Skin epidermis (tissue), 12 donors: ENCODE results near the gene NPAS4.
"Not testable (repeated sequence)": the region's sequence is repeated elsewhere in the genome, so short reads cannot be mapped to it uniquely, and the experiment has no call there.

Experiments used
- H3K27ac ChIP-seq, 21 experiments: fragments of 200-600 bp; sonication (generic) in 11 of 21; one replicate each; pipeline ENCODE4 v1.5.0; 2020; ENCODE audit warnings: mild to moderate bottlenecking in 3 of 21, inconsistent platforms in 2 of 21, moderate library complexity in 2 of 21
- H3K4me3 ChIP-seq, 7 experiments: fragments of 200-600 bp; sonication (generic) in 2 of 7; one replicate each; pipeline ENCODE4 v1.5.0; 2020; ENCODE audit warnings: inconsistent platforms in 2 of 7, mild to moderate bottlenecking in 2 of 7, moderate library complexity in 1 of 7

Gene NPAS4

DNA sequence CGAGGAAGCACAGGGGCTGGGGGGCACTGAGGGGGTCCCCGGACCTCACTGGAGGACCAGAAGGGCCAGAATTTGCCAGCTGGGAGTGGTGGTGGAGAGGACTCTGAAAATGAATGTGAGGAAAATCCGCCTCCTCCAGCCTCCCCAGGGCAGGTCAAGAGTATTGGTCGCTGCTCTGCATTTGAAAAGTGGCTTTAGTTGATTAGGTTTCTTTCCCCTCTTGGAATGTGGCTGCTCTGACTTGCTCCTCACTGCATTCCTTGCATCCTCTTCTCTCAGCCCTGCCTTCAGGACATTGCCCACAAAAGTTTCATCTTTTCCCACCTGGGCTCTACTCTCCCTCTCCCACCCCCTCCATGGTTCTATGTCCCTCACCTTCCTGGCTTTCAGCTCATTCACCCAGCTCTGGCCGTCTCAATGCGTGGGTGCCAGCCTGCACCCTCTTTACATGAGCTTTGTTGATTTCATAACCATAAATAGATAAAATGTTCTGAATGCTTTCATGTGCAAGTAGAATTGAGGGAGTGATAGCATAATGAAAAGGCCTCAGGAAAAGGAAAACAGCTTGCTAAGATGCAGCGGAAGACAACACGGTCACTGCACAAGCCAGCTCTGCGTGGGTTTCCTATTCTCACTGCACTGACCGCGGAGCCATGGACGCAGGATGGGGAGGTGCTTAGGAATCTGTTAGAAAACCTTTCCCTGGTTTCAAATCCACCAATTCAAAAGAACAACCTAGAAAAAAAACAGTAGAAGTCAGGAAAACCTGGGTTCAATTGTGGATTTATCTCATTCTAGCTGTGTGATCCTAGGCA, 6.5 kb upstream of the NPAS4 start:
- H3K27ac ChIP-seq: no peak overlapping the region
- no peak overlapping the region for H3K4me3 ChIP-seq

DNA sequence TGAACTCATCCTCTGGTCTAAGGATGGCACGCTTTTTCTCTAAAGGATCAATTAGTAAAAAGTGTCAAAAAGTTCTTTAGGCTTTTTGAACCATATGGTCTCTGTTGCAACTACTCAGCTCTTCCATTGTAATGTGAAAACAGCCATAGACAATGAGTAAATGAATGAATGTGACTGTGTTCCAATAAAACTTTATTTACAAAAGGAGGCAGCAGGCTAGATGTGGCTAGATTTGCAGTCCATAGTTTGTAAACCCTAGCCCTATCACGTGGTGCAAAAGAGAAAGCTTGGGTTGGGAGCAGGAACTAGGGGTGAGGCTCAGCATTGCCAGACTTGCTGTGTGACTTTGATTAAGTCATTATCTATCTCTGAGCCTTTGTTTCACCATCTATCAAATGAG, 5.4 kb upstream of the NPAS4 start:
- Histone ChIP-seq H3K27ac (no peak overlapping the region), H3K4me3 (no peak overlapping the region)

DNA sequence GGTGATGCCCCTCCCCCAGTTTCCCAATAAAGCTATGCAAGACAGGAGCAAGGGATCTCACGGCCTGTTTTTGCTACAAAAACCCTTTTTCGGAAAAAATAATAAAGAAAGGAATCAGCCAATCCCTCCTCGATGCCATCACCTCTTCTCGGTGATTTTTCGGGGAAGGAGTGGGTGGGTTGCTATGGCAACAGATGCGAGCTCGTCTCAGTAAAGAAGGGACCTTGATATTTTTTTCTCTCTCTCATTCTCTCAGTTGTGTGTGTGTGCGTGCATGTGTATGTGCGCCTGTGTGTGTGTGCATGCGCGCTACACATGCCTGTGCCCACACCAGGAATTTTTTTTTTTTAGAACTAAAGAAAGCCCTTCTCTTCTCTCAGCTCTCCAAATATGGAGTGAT, 3.8 kb upstream of the NPAS4 start:
- Histone ChIP-seq H3K27ac (no peak overlapping the region), H3K4me3 (no peak overlapping the region)

DNA sequence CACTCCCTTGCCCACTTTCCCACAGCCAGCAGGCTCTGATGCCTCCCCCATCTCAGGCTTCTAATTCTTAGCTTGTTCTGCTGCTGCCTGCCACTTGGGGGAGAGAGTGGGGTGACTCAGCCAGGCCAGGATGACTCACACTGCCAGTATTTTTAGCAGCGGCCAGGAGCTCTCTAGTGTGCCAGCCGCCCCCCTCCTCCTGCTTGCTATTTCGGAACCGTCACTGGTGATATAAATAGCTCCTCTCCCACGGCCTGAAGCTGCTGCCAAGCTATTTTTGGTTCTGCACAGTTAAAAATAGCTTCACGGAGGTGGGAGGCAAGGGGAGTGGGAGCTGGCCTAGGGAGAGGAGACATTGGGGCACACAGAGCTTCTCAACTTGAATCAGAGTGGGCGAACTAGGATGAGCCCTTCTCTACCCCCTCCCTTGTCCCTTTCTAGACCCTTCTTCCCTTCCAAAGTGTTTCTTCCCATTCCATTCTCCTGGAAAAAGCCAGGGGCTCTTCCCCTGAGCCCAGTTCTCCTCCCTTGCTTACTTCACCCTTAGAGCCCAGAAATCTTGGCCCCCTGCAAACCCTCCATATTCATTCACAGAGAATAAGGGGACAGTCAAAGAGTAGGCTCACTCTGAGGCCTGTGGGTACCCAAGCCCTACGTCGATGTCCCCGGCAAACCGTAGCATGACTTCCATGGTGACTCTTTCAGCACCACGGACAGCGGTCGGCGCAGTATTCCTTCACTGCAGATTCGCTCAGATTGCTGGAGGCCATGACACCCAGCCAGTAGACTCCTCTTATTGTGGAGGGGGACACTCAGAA, 2.5 kb upstream of the NPAS4 start:
- H3K27ac ChIP-seq: no peak overlapping the region
- H3K4me3 ChIP-seq: no peak overlapping the region

DNA sequence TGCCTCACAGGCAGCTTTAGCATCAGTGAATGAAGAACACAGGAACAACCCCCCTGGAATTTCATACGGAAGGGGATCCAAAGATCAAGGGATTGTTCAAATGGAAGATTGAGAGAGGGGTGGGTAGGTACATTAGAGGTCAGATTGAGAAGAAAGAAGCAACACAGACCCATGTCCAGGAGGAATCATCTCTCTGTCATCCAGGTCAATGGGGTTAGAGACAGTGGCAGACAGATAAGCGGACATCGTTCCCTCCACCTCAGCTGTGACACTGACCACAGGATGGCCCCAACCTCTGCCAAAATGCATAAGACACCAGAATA, 1.9 kb upstream of the NPAS4 start:
- no peak overlapping the region for H3K4me3 ChIP-seq
- H3K27ac ChIP-seq: no peak overlapping the region

DNA sequence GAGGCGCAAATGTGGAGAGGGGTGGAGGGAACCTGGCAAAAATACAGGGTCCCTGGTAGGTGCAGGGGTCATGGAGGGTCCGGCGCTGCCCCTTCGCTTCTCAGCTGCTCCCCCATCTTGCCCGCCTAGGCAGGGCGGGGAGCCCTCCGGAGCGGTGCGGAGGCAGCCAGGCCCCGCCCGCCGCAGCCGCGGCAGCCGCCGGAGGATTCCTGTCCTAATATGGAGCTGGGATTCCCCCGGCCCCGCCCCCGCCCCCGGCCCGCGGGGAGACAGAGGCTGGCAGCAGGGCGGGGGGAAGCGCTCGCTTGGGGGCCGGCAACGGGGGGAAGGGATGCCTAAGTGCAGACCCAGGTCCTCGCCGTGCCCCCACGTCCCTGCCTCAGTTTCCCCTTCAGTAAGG, 1.0 kb upstream of the NPAS4 start:
- Histone ChIP-seq H3K4me3 (no peak overlapping the region), H3K27ac (no peak overlapping the region)

DNA sequence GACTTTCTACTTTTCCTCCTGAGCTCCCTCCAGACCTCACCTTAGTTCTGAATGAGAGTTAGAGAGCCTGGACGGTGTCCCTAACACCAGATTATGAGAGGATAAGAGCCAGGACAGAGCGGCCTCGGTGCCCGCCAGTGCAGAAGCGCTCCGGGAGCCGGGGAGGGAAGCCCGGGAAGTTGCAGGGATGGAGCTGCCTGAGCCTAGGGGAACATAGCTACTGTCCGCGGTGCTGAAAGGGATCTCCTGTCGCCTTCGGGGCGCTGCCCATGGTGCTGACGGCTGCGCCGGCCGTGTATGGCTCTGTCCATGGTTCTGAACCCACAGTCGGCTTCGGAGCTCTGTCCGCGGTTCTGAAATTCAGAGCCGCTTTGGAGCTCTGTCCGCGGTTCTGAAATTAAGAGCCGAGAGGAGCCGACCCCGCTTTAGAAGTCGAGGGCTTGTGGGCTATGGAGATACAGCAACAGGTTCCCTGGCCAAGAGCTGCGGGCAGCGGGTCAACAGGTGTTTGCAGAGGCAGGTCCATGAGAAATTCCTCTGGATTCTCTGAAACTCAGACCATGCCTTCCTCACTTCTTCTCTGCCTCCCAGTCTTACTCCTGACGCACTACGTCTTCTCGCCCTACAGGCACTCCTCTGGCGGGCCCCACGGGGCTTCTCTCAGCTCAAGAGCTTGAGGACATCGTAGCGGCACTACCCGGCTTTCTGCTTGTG, 814 bp downstream of the NPAS4 start:
- no peak overlapping the region for H3K4me3 ChIP-seq
- no peak overlapping the region for H3K27ac ChIP-seq

DNA sequence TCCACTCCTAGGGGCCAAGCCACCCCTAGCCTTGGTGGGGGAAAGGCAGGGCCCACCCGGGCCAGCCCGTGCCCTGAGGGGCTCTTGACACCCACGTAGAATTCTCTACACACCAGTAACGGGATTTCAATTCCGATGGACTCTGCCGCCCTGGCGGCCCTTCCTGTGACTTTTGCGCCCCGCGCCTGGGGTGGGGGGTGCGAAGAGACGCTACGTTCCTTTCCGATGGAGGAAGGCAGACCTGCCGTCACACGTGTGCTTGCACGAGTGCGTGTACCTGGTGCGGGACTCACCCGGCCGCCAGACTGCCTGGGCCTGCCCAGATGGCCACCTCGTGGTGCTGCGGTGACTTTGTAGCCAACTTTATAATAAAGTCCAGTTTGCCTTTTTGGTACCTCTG, 5.5 kb downstream of the NPAS4 start:
- no peak overlapping the region for H3K27ac ChIP-seq
- no peak overlapping the region for H3K4me3 ChIP-seq

DNA sequence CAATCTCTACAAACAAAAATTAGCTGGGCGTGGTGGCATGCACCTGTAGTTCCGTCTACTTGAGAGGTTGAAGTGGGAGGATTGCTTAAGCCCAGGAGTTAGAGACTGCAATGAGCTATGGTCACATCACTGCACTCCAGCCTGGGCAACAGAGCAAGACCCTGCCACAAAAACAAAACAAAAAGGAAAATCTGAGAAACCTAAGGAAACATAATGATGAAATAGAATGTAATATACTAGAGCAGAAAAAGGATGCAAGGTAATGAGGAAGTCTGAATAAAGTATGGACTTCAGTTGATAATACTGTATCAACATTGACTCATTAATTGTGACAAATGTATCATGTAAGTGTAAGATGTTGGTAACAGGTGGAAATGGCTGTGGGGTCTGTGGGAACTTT, 8.1 kb downstream of the NPAS4 start:
- no peak overlapping the region for H3K27ac ChIP-seq
- H3K4me3 ChIP-seq: no peak overlapping the region

DNA sequence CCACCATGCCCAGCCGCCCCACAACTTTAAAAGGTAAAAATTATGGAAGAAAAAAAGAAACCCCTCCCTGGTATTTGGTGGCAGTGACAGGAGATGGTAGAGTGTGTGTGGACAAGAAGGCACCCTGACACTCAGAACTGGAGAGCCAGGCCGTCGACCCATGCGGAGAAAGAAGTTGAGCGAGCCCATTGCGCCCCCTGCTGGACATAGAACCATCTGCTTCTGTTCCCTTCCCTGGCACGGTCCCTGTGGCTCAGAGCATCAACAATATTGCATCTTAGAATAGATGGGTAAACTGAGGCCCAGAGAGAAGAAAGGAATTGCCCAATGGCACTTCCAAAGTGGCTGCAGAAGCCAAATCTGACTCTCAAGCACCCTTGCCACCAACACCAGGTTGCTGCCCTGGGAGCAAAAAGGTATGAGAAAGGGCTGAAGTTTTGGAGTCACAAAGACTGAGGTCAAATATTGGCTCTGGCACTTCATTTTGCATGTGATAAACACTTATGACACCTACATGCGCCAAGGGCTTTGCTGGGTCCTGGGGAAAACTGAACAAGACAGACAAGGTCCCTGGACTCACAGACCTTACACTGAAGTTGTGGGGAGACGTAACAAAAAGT, 9.3 kb downstream of the NPAS4 start:
- Histone ChIP-seq H3K4me3 (no peak overlapping the region), H3K27ac (no peak overlapping the region)

DNA sequence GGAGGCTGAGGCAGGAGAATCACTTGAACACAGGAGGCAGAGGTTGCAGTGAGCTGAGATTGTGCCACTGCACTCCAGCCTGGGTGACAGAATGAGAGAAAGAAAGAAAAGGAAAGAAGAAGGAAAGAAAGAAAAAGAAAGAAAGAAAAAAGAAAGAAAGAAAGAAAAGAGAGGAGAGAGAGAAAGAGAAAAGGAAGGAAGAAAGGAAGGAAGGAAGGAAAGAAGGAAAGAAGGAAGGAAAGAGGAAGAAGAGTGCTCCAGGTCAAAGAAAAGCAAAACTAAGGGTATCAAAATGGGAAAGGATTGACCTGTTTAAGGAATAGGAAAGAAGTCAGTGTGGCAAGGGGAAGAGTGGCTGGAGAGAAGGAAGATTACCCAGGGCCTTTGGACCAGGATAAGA, 10.5 kb downstream of the NPAS4 start:
- H3K4me3 ChIP-seq, H3K27ac ChIP-seq: not testable (repeated sequence)

DNA sequence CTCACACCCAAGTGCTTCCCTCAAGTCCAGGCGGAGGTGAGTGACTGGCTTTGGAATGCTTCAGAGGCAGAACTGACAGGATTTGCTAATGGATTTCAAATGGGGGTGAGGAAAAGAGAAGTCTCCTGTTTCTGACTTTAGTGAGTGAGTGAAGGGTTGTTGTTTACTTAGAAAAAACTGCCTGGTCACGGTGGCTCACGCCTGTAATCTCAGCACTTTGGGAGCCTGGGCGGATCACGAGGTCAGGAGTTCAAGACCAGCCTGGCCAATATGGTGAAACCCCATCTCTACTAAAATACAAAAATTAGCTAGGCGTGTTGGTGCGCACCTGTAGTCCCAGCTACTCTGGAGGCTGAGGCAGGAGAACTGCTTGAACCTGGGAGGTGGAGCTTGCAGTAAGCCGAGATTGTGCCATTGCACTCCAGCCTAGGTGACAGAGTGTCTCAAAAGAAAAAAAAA, 11.1 kb downstream of the NPAS4 start:
- H3K4me3 ChIP-seq, H3K27ac ChIP-seq: not testable (repeated sequence)

DNA sequence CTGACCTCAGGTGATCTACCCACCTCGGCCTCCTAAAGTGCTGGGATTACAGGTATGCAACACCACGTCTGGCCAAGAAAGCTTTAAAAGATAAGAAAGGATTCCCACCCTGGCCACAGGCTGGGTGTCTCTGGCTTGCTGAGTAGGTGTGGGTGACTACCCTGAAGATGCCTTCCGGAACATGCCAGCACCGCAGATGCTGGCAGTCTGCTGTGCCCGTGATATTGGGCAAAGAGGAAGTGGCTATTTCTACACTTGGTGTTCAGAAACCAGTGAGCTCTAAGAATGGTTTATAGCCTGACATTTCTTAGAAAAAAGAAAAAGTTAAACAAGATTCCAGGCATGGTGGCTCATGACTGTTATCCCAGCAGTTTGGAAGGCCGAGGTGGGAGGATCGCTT, 11.8 kb downstream of the NPAS4 start:
- H3K27ac ChIP-seq: no peak overlapping the region
- H3K4me3 ChIP-seq: no peak overlapping the region

DNA sequence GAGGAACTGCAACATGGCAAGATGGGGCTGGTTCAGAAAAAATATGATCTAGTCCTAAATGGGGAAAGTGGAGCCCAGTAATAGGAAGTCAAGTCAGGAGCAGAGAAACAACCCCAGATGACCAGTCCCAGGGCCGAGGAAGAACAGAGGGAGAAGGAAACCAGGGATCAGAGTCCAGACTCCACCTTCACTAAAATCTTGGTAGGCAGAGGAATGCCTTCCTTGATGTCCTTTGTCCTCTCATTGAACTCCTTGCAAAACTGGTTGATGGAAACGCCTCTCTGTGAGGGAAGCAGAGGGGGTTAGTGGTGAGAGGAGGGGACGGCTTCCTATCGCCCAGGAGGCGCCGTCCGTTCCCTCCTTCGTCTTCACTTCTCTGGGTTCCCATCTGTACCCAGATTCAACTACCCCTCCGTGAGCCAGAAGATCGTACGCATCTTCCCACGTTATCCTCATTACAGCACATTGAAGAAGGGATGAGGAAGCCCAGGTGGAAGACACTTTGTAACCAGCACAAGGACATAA, 17.2 kb downstream of the NPAS4 start:
- peak overlapping the region in 19 of 21 experiments; percentile 76 to 96 (median 87) for H3K27ac ChIP-seq
- peak overlapping the region; percentile 69 to 98 (median 80) for H3K4me3 ChIP-seq

DNA sequence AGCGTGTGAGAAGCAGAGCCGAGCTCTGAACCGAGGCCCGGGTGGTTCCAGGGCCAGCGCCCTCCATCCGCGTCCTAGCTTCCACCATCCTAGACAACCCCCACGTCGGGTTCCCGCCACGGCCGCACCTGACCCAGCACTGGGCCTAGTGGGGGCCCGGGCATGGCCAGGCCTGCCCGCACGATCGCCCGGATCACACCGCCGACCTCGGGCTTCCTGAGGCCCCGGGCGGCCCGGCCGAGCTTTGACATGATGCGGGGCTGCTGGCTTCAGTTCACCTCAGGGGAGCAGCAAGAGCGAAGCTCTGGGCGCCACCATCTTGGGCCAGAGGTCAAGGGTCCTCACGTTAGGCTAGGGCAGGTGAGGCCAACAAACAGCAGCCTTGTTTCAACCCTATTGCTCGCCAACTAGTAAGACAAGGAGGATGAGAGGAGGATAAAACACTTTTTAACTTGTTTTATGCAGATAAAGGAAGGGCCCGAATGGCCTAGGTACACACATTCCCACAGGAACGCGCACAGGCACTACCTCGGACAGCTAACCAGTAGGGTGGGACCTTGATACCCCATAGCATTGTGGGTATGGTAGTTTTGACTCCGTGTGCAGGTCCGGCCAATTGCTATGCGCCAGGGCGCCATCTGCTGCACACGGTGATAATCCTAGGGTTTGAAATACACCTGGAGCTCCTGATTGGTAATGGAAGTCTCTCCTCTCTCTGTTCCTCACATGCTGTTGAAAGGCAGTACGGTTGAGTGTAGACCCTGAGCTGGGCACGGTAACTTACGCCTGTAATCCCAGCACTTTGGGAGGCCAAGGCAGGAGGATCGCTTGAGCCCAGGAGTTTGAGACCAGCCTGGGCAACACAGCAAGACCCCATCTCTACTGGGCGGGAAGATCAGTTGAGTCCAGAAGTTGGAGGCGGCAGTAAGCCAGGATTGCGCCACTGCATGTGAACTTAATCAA, 17.9 kb downstream of the NPAS4 start, which contains the start of gene MRPL11:
TSS of gene MRPL11 (minus strand) at position 345 of the 963 bp plus-strand sequence. CDS start at position 251, 94 bp downstream.
- H3K27ac ChIP-seq: peak within 1 kb of the TSS; percentile 37 to 96 (median 87)
- peak within 1 kb of the TSS; percentile 69 to 98 (median 80) for H3K4me3 ChIP-seq

DNA sequence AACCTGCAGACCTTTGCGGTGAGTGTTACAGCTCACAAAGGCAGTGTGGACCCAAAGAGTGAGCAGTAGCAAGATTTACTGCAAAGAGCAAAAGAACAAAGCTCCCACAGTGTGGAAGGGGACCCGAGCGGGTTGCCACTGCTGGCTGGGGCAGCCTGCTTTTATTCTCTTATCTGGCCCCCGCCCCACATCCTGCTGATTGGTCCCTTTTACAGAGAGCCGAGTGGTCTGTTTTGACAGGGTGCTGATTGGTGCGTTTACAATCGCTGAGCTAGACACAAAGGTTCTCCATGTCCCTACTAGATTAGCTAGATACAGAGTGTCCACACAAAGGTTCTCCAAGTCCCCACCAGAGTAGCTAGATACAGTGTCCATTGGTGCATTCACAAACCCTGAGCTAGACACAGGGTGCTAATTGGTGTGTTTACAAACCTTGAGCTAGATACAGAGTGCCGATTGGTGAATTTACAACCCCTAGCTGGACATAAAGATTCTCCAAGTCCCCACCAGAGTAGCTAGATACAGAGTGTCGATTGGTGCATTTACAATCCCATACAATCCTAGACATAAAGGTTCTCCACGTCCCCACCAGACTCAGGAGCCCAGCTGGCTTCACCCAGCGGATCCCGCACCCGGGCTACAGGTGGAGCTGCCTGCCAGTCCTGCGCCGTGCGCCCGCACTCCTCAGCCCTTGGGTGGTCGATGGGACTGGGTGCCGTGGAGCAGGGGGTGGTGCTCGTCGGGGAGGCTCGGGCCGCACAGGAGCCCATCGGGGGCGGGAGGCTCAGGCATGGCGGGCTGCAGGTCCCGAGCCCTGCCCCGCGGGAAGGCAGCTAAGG, 19.5 kb downstream of the NPAS4 start:
- not testable (repeated sequence) for H3K27ac ChIP-seq, H3K4me3 ChIP-seq

DNA sequence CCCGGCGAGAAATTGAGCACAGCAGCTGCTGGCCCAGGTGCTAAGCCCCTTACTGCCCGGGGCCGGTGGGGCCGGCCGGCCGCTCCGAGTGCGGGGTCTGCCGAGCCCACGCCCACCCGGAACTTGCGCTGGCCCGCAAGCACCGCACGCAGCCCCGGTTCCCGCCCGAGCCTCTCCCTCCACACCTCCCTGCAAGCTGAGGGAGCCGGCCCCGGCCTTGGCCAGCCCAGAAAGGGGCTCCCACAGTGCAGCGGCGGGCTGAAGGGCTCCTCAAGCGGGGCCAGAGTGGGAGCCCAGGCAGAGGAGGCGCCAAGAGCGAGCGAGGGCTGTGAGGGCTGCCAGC, 20.1 kb downstream of the NPAS4 start:
- H3K4me3 ChIP-seq, H3K27ac ChIP-seq: not testable (repeated sequence)

DNA sequence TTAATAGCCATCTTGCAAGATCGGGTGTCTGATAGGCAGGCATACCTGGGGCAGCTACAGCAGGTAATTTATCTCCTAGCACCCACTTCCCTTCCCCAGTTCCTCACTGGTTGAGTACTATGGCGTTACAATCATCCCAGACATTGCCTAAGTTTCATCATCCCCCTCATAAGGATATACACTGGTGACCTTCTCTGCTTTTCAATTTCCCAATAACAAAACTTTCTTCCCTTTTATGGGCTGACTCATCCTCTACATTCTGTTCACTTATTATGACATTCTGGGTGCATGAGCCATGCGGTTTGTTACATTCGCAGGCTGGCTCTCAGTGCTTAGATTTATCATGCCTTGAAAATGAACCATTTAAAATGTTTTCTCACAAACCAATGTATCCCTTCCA, 22.8 kb downstream of the NPAS4 start:
- H3K4me3 ChIP-seq: no peak overlapping the region
- no peak overlapping the region for H3K27ac ChIP-seq
